GM23338 (cell line): ENCODE results near the gene MYCN. TPM values are rescaled to one million over a fixed set of nuclear protein-coding genes. Genes with fewer than 3 reads are reported as not detected.

ENCODE experiments used
- ATAC-seq: fragments of 200-7000 bp; cut with Tn5 transposase; 3 replicates; pipeline ENCODE4 v1.9.1; 2020
- DNase-seq: peaks from one replicate; pipeline ENCODE4 v3.0.0-alpha.2; 2015; ENCODE audit warnings: low spot score
- H2AFZ ChIP-seq: fragments of 200-600 bp; sonication (generic); 2 replicates; pipeline ENCODE4 v1.8.0; 2016; ENCODE audit warnings: antibody characterized with exemption, mild to moderate bottlenecking, moderate library complexity
- H3F3A ChIP-seq: fragments of 200-600 bp; sonication (generic); replicated peaks from 2 replicates; pipeline ENCODE4 v1.8.0; 2017; ENCODE audit warnings: antibody characterized with exemption, mixed run types, low read depth
- H3K27ac ChIP-seq: fragments of 200-600 bp; sonication (generic); 2 replicates; pipeline ENCODE4 v1.6.1; 2016; ENCODE audit warnings: low read depth
- H3K27me3 ChIP-seq: fragments of 200-600 bp; sonication (generic); 2 replicates; pipeline ENCODE4 v1.8.0; 2016; ENCODE audit warnings: mild to moderate bottlenecking, mixed run types, moderate library complexity; ENCODE audit not compliant: insufficient read depth
- H3K36me3 ChIP-seq: fragments of 200-600 bp; sonication (generic); 2 replicates; pipeline ENCODE4 v1.8.0; 2016; ENCODE audit warnings: mild to moderate bottlenecking; ENCODE audit not compliant: insufficient read depth
- H3K4me1 ChIP-seq: fragments of 200-600 bp; sonication (generic); 2 replicates; pipeline ENCODE4 v1.8.0; 2016; ENCODE audit warnings: mild to moderate bottlenecking, moderate library complexity; ENCODE audit not compliant: insufficient read depth
- H3K4me2 ChIP-seq: fragments of 200-600 bp; sonication (generic); 2 replicates; pipeline ENCODE4 v1.7.1; 2017; ENCODE audit warnings: mixed run types
- H3K4me3 ChIP-seq: fragments of 200-600 bp; sonication (generic); 2 replicates; pipeline ENCODE4 v1.6.1; 2016; ENCODE audit warnings: mixed run types
- H3K79me2 ChIP-seq: fragments of 200-600 bp; sonication (generic); replicated peaks from 2 replicates; pipeline ENCODE4 v1.8.0; 2017; ENCODE audit warnings: mild to moderate bottlenecking; ENCODE audit not compliant: insufficient read depth
- H3K9me2 ChIP-seq: fragments of 200-600 bp; sonication (generic); 2 replicates; pipeline ENCODE4 v1.8.0; 2017; ENCODE audit not compliant: insufficient read depth
- H4K20me1 ChIP-seq: fragments of 200-600 bp; sonication (generic); replicated peaks from 2 replicates; pipeline ENCODE4 v1.8.0; 2017; ENCODE audit warnings: mild to moderate bottlenecking; ENCODE audit not compliant: insufficient read depth
- H3K27ac Mint-ChIP-seq: 2 replicates; pipeline ENCODE4 v1.8.0; 2020; ENCODE audit warnings: inconsistent platforms, mild to moderate bottlenecking, moderate library complexity, mixed read lengths
- H3K27me3 Mint-ChIP-seq: 3 replicates; pipeline ENCODE4 v1.8.0; 2022; ENCODE audit warnings: low read depth, mild to moderate bottlenecking, moderate library complexity, mixed read lengths, inconsistent platforms; ENCODE audit not compliant: insufficient read depth, poor library complexity
- H3K36me3 Mint-ChIP-seq: 3 replicates; pipeline ENCODE4 v1.8.0; 2021; ENCODE audit warnings: low read depth, mild to moderate bottlenecking, inconsistent platforms, moderate library complexity, mixed read lengths
- H3K4me1 Mint-ChIP-seq: 3 replicates; pipeline ENCODE4 v1.8.0; 2020; ENCODE audit warnings: mild to moderate bottlenecking, inconsistent platforms, mixed read lengths
- H3K4me3 Mint-ChIP-seq: 3 replicates; pipeline ENCODE4 v1.8.0; 2021; ENCODE audit warnings: moderate library complexity, mild to moderate bottlenecking, inconsistent platforms, mixed read lengths
- H3K9me3 Mint-ChIP-seq: 3 replicates; pipeline ENCODE4 v1.8.0; 2020; ENCODE audit warnings: moderate library complexity, mild to moderate bottlenecking, inconsistent platforms, mixed read lengths
- CREB1 ChIP-seq: fragments of 250-450 bp; sonication (Bioruptor Pico); IDR thresholded peaks from 2 replicates; pipeline ENCODE4 v1.5.0; 2020; ENCODE audit warnings: low read depth, mild to moderate bottlenecking, moderate library complexity
- EZH2 ChIP-seq: fragments of 200-600 bp; sonication (generic); IDR thresholded peaks from one replicate; pipeline ENCODE4 v1.8.0; 2017; ENCODE audit warnings: antibody characterized with exemption, mild to moderate bottlenecking, low read depth; ENCODE audit not compliant: unreplicated experiment
- EZH2phosphoT487 ChIP-seq: fragments of 200-600 bp; sonication (generic); IDR thresholded peaks from one replicate; pipeline ENCODE4 v1.8.1; 2018; ENCODE audit warnings: antibody characterized with exemption; ENCODE audit not compliant: unreplicated experiment
- STAT1 ChIP-seq: IDR thresholded peaks from one replicate; pipeline ENCODE4 v1.6.1; 2016; ENCODE audit warnings: antibody characterized with exemption; ENCODE audit not compliant: unreplicated experiment
- ZNF331 ChIP-seq: fragments of 250-450 bp; sonication (Bioruptor Pico); IDR thresholded peaks from 2 replicates; pipeline ENCODE4 v1.5.0; 2020; ENCODE audit warnings: low read depth, mild to moderate bottlenecking, moderate library complexity
- polyA plus RNA-seq: library from polyadenylated mRNA; unstranded; fragments of >200 nt; fragmentation: Nextera tagmentation; extraction: Ambion mirVana; gene quantifications from 2 replicates; pipeline ENCODE4 v1.2.1, GENCODE V29; 2016
- total RNA-seq: library from RNA; depleted of rRNA; stranded (reverse); fragments of >200 nt; shearing (Covaris generic); gene quantifications from 2 replicates; pipeline ENCODE4 v1.2.3, GENCODE V29; 2014
- TF ChIP-seq, protein P1 (sequence below), 2 experiments: fragments of 200-600 bp in 1 of 2; sonication (generic) in 1 of 2; conservative IDR thresholded peaks; 2 replicates each; pipeline versions ENCODE4 v1.5.1 to v1.6.1; 2016 to 2017; ENCODE audit warnings: antibody characterized with exemption in 2 of 2, low read depth in 2 of 2, mild to moderate bottlenecking in 2 of 2, moderate library complexity in 1 of 2
- TF ChIP-seq, protein P2 (sequence below): fragments of 250-450 bp; sonication (Bioruptor Pico); IDR thresholded peaks from 2 replicates; pipeline ENCODE4 v1.5.0; 2020; ENCODE audit warnings: mild to moderate bottlenecking, moderate library complexity
- TF ChIP-seq, protein P3 (sequence below): IDR thresholded peaks from one replicate; pipeline ENCODE4 v1.6.1; 2018; ENCODE audit warnings: antibody characterized with exemption; ENCODE audit not compliant: unreplicated experiment

The MYCN gene
- total and polyA plus RNA-seq, 2 experiments from 2014 or later, result 50.8 to 145 TPM

DNA sequence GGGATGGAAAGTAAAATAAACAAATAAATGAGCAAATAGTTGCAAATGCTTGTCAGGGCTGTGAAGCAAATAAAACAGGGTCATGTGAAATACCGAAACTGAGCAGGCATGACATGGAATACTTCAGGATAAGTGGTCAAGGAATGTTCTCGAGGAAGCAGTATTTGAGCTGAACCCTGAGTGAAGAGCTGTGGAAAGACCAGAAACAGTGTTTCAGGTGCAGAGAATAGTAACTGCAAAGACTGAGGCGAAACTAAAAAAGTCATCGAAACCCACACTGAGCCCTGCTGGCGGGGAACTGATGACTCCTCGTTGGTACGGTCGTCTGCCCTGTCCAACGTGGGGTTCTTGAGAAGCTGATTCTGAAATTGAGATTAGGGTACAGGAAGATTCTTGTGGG is 27.2 kb upstream of the MYCN start:
- Mint-ChIP-seq H3K9me3 (no peaks in the 10 kb centered on the region), H3K4me1 (no peaks in the 10 kb centered on the region), H3K27me3 (peaks cover 13% of the 10 kb centered on the region), H3K36me3 (no peaks in the 10 kb centered on the region), H3K27ac (no peak overlapping the region), H3K4me3 (no peak overlapping the region)
- H3K4me3 ChIP-seq, result no peak overlapping the region
- no peak overlapping the region for H3K27ac ChIP-seq
- ATAC-seq (no peak), DNase-seq (no peak)
- no peaks in the 10 kb centered on the region for H3K9me2 ChIP-seq
- no peak overlapping the region for H3K4me2 ChIP-seq
- no peaks in the 10 kb centered on the region for H3K36me3 ChIP-seq
- H2AFZ ChIP-seq, result no peak overlapping the region
- H3F3A ChIP-seq, result 0 out of 2 replicates have a peak, but pooled peaks cover 2% of the 10 kb centered on the region
- TF ChIP-seq, protein P1, sequence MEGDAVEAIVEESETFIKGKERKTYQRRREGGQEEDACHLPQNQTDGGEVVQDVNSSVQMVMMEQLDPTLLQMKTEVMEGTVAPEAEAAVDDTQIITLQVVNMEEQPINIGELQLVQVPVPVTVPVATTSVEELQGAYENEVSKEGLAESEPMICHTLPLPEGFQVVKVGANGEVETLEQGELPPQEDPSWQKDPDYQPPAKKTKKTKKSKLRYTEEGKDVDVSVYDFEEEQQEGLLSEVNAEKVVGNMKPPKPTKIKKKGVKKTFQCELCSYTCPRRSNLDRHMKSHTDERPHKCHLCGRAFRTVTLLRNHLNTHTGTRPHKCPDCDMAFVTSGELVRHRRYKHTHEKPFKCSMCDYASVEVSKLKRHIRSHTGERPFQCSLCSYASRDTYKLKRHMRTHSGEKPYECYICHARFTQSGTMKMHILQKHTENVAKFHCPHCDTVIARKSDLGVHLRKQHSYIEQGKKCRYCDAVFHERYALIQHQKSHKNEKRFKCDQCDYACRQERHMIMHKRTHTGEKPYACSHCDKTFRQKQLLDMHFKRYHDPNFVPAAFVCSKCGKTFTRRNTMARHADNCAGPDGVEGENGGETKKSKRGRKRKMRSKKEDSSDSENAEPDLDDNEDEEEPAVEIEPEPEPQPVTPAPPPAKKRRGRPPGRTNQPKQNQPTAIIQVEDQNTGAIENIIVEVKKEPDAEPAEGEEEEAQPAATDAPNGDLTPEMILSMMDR (conservative IDR thresholded peaks at IDR 0.05; ENCODE audit: low read depth in 2 of 2), result no peak
- TF ChIP-seq EZH2, result no peak
- TF ChIP-seq CREB1 (CRISPR knock-in tag), result no peak
- TF ChIP-seq ZNF331 (CRISPR knock-in tag), result no peak
- TF ChIP-seq, protein P2, sequence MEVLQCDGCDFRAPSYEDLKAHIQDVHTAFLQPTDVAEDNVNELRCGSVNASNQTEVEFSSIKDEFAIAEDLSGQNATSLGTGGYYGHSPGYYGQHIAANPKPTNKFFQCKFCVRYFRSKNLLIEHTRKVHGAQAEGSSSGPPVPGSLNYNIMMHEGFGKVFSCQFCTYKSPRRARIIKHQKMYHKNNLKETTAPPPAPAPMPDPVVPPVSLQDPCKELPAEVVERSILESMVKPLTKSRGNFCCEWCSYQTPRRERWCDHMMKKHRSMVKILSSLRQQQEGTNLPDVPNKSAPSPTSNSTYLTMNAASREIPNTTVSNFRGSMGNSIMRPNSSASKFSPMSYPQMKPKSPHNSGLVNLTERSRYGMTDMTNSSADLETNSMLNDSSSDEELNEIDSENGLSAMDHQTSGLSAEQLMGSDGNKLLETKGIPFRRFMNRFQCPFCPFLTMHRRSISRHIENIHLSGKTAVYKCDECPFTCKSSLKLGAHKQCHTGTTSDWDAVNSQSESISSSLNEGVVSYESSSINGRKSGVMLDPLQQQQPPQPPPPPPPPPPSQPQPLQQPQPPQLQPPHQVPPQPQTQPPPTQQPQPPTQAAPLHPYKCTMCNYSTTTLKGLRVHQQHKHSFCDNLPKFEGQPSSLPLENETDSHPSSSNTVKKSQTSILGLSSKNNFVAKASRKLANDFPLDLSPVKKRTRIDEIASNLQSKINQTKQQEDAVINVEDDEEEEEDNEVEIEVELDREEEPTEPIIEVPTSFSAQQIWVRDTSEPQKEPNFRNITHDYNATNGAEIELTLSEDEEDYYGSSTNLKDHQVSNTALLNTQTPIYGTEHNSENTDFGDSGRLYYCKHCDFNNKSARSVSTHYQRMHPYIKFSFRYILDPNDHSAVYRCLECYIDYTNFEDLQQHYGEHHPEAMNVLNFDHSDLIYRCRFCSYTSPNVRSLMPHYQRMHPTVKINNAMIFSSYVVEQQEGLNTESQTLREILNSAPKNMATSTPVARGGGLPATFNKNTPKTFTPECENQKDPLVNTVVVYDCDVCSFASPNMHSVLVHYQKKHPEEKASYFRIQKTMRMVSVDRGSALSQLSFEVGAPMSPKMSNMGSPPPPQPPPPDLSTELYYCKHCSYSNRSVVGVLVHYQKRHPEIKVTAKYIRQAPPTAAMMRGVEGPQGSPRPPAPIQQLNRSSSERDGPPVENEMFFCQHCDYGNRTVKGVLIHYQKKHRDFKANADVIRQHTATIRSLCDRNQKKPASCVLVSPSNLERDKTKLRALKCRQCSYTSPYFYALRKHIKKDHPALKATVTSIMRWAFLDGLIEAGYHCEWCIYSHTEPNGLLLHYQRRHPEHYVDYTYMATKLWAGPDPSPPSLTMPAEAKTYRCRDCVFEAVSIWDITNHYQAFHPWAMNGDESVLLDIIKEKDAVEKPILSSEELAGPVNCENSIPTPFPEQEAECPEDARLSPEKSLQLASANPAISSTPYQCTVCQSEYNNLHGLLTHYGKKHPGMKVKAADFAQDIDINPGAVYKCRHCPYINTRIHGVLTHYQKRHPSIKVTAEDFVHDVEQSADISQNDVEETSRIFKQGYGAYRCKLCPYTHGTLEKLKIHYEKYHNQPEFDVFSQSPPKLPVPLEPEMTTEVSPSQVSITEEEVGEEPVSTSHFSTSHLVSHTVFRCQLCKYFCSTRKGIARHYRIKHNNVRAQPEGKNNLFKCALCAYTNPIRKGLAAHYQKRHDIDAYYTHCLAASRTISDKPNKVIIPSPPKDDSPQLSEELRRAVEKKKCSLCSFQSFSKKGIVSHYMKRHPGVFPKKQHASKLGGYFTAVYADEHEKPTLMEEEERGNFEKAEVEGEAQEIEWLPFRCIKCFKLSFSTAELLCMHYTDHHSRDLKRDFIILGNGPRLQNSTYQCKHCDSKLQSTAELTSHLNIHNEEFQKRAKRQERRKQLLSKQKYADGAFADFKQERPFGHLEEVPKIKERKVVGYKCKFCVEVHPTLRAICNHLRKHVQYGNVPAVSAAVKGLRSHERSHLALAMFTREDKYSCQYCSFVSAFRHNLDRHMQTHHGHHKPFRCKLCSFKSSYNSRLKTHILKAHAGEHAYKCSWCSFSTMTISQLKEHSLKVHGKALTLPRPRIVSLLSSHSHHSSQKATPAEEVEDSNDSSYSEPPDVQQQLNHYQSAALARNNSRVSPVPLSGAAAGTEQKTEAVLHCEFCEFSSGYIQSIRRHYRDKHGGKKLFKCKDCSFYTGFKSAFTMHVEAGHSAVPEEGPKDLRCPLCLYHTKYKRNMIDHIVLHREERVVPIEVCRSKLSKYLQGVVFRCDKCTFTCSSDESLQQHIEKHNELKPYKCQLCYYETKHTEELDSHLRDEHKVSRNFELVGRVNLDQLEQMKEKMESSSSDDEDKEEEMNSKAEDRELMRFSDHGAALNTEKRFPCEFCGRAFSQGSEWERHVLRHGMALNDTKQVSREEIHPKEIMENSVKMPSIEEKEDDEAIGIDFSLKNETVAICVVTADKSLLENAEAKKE, result no peak
- TF ChIP-seq, protein P3, sequence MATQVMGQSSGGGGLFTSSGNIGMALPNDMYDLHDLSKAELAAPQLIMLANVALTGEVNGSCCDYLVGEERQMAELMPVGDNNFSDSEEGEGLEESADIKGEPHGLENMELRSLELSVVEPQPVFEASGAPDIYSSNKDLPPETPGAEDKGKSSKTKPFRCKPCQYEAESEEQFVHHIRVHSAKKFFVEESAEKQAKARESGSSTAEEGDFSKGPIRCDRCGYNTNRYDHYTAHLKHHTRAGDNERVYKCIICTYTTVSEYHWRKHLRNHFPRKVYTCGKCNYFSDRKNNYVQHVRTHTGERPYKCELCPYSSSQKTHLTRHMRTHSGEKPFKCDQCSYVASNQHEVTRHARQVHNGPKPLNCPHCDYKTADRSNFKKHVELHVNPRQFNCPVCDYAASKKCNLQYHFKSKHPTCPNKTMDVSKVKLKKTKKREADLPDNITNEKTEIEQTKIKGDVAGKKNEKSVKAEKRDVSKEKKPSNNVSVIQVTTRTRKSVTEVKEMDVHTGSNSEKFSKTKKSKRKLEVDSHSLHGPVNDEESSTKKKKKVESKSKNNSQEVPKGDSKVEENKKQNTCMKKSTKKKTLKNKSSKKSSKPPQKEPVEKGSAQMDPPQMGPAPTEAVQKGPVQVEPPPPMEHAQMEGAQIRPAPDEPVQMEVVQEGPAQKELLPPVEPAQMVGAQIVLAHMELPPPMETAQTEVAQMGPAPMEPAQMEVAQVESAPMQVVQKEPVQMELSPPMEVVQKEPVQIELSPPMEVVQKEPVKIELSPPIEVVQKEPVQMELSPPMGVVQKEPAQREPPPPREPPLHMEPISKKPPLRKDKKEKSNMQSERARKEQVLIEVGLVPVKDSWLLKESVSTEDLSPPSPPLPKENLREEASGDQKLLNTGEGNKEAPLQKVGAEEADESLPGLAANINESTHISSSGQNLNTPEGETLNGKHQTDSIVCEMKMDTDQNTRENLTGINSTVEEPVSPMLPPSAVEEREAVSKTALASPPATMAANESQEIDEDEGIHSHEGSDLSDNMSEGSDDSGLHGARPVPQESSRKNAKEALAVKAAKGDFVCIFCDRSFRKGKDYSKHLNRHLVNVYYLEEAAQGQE, result no peak
- TF ChIP-seq EZH2phosphoT487, result no peak
- no peak for TF ChIP-seq STAT1
- H4K20me1 ChIP-seq, result no peaks in the 10 kb centered on the region
- H3K79me2 ChIP-seq, result no peaks in the 10 kb centered on the region
- H3K4me1 ChIP-seq, result no peaks in the 10 kb centered on the region
- no peaks in the 10 kb centered on the region for H3K27me3 ChIP-seq
